K562 (cell line): ENCODE measurements around the gene TLE6. TPM values are rescaled to one million over a fixed set of nuclear protein-coding genes. Genes with fewer than 3 reads are reported as not detected.

Experiments
- ARNT ChIP-seq, 2 experiments: fragments of 450-650 bp; IDR thresholded peaks; 2 replicates each; pipeline ENCODE4 v1.6.1; 2016; ENCODE audit warnings: mild to moderate bottlenecking in 1 of 2
- ATF4 ChIP-seq: fragments of 450-650 bp; formaldehyde crosslinking; IDR thresholded peaks from 2 replicates; pipeline ENCODE4 v1.4.0; 2022; ENCODE audit warnings: mild to moderate bottlenecking, moderate library complexity
- BCOR ChIP-seq: fragments of 450-650 bp; IDR thresholded peaks from 2 replicates; pipeline ENCODE4 v1.6.1; 2016
- CGGBP1 ChIP-seq: fragments of 250-450 bp; sonication (Bioruptor Pico); IDR thresholded peaks from 2 replicates; pipeline ENCODE4 v1.9.0; 2021; ENCODE audit warnings: mild to moderate bottlenecking
- CREB1 ChIP-seq, 2 experiments: sonication (generic) in 1 of 2; formaldehyde crosslinking in 1 of 2; IDR thresholded peaks; 2 replicates each; pipeline versions ENCODE4 v1.6.1 to v1.8.0; 2012 to 2022; ENCODE audit warnings: inconsistent platforms in 1 of 2, mild to moderate bottlenecking in 1 of 2, missing genetic modification reagents in 1 of 2, moderate library complexity in 1 of 2
- CREB3 ChIP-seq: fragments of 450-650 bp; conservative IDR thresholded peaks from 2 replicates; pipeline ENCODE4 v1.6.1; 2016; ENCODE audit warnings: missing genetic modification characterization, low read depth, mild to moderate bottlenecking, missing compliant biosample characterization, moderate library complexity
- GABPB2 ChIP-seq: fragments of 250-450 bp; sonication (Bioruptor Pico); conservative IDR thresholded peaks from 2 replicates; pipeline ENCODE4 v1.5.1; 2021; ENCODE audit warnings: mild to moderate bottlenecking
- HNRNPH1 ChIP-seq: fragments of 200-400 bp; formaldehyde crosslinking; optimal IDR thresholded peaks from 2 replicates; pipeline ENCODE3; 2017; ENCODE audit warnings: low read depth, mild to moderate bottlenecking, low read length, moderate library complexity
- IRF9 ChIP-seq: fragments of 450-650 bp; IDR thresholded peaks from 2 replicates; pipeline ENCODE4 v1.6.1; 2016; ENCODE audit warnings: missing biosample characterization, missing genetic modification characterization
- MLX ChIP-seq, 2 experiments: fragments of 450-650 bp in 1 of 2; sonication (generic) in 1 of 2; formaldehyde crosslinking; conservative IDR thresholded peaks; 2 replicates each; pipeline versions ENCODE4 v1.4.0 to v1.8.1; 2020 to 2022; ENCODE audit warnings: mild to moderate bottlenecking in 1 of 2, missing genetic modification reagents in 1 of 2
- NFATC3 ChIP-seq: fragments of 450-650 bp; IDR thresholded peaks from 2 replicates; pipeline ENCODE4 v1.6.1; 2017; ENCODE audit warnings: mild to moderate bottlenecking
- SMARCA4 ChIP-seq: fragments of 450-650 bp; IDR thresholded peaks from 2 replicates; pipeline ENCODE4 v1.6.1; 2016
- SMARCC2 ChIP-seq: fragments of 450-650 bp; IDR thresholded peaks from 2 replicates; pipeline ENCODE4 v1.6.1; 2017; ENCODE audit warnings: antibody characterized with exemption, moderate library complexity, mild to moderate bottlenecking, low read depth
- TEAD1 ChIP-seq, 2 experiments: fragments of 450-650 bp in 1 of 2; sonication (generic) in 1 of 2; formaldehyde crosslinking; IDR thresholded peaks; 2 replicates each; pipeline versions ENCODE4 v1.4.0 to v1.8.0; 2020 to 2022; ENCODE audit warnings: mild to moderate bottlenecking in 2 of 2, missing genetic modification reagents in 1 of 2
- TSHZ1 ChIP-seq: fragments of 250-450 bp; sonication (Bioruptor Pico); IDR thresholded peaks from 2 replicates; pipeline ENCODE4 v1.4.0; 2020; ENCODE audit warnings: mild to moderate bottlenecking, moderate library complexity
- ZBTB7A ChIP-seq: IDR thresholded peaks from 2 replicates; pipeline ENCODE4 v1.6.1; 2011; ENCODE audit warnings: low read depth, mild to moderate bottlenecking, low read length, moderate library complexity, borderline replicate concordance; ENCODE audit not compliant: control insufficient read depth
- ZNF347 ChIP-seq: fragments of 450-650 bp; formaldehyde crosslinking; IDR thresholded peaks from 2 replicates; pipeline ENCODE4 v1.4.0; 2020; ENCODE audit warnings: low read depth, mild to moderate bottlenecking, moderate library complexity
- ZNF76 ChIP-seq: fragments of 250-450 bp; sonication (Bioruptor Pico); IDR thresholded peaks from 2 replicates; pipeline ENCODE4 v1.4.0; 2020; ENCODE audit warnings: mild to moderate bottlenecking, moderate library complexity, borderline replicate concordance
- polyA plus RNA-seq, 8 experiments: library from polyadenylated mRNA; depleted of rRNA in 4 of 8; stranded (reverse) in 5 of 8; unstranded in 3 of 8; fragments of >200 nt; fragmentation: Nextera tagmentation in 2 of 8; fragmentation: Illumina TruSeq in 1 of 8; extraction: Ambion mirVana in 2 of 8; extraction: Trizol in 1 of 8; gene quantifications; 2 replicates each; pipeline versions ENCODE4 v1.2.1 to v1.2.3, GENCODE V29; 2011 to 2014; ENCODE audit warnings: inconsistent platforms in 1 of 8, missing spikeins in 1 of 8
- total RNA-seq, 7 experiments: library from RNA; depleted of rRNA in 6 of 7; stranded (reverse); fragments of >200 nt in 6 of 7; fragmentation: Illumina TruSeq in 2 of 7; extraction: Trizol in 2 of 7; gene quantifications; 2 replicates each; pipeline versions ENCODE4 v1.2.1 to v1.2.3, GENCODE V29; 2011 to 2021; ENCODE audit warnings: low replicate concordance in 1 of 7

TLE6 gene
- total and polyA plus RNA-seq, 9 of the 15 experiments (the other 6 are each of a cell fraction or from before 2014, with no cell fraction given) = 1.1 to 6.1 (median 2.5) TPM

GRCh38 chr19:2962018-2962670 lies 15.2 kb upstream of the TLE6 start (continued):
- TF ChIP-seq IRF9 (tag) (0 out of 2 replicates have a peak, but pooled peaks have one; percentile 12), ATF4 (CRISPR knock-in tag) (0 out of 2 replicates have a peak, but pooled peaks have one; percentile 20), TSHZ1 (peak; percentile 72; the same call in 1 of the 2 replicates), TEAD1 (CRISPR knock-in tag; IDR thresholded peaks at IDR 0.05) (0 out of 4 replicates have a peak, but pooled peaks of 1 of the 2 experiments have one; percentile 65), ZNF76 (CRISPR knock-in tag) (0 out of 2 replicates have a peak, but pooled peaks have one; percentile 57), NFATC3 (0 out of 2 replicates have a peak, but pooled peaks have one; percentile 61), CREB1 (IDR thresholded peaks at IDR 0.05) (peak; percentile 94), CREB1 (CRISPR knock-in tag; IDR thresholded peaks at IDR 0.05) (peak; percentile 94), GABPB2 (peak; percentile 84), HNRNPH1 (no peak), MLX (CRISPR knock-in tag; conservative IDR thresholded peaks at IDR 0.05) (0 out of 4 replicates have a peak, but pooled peaks of 1 of the 2 experiments have one; percentile 34), ZNF347 (CRISPR knock-in tag) (0 out of 2 replicates have a peak, but pooled peaks have one; percentile 39), ARNT (IDR thresholded peaks at IDR 0.05) (peak; percentile 50 to 51; a peak in 2 of 4 replicates), CGGBP1 (CRISPR knock-in tag) (0 out of 2 replicates have a peak, but pooled peaks have one; percentile 50), SMARCC2 (no peak), SMARCA4 (peak; percentile 44; the same call in 1 of the 2 replicates), BCOR (no peak), CREB3 (tag) (0 out of 2 replicates have a peak, but pooled peaks have one; percentile 38), ZBTB7A (peak; percentile 92)
